OCI-LY3 (cell line): ENCODE measurements around the gene SDHC.

ENCODE experiments used
- H2AFZ ChIP-seq: fragments of 200-600, 300-600 bp; shearing (Covaris generic); 2 replicates; pipeline ENCODE4 v1.6.0; 2014; ENCODE audit warnings: antibody characterized with exemption, low read depth, low read length
- H3K27ac ChIP-seq: fragments of 200-600, 300-600 bp; sonication (generic); 2 replicates; pipeline ENCODE4 v1.5.1; 2014; ENCODE audit warnings: mild to moderate bottlenecking, low read length, moderate library complexity, mixed read lengths
- H3K27me3 ChIP-seq: fragments of 200-600, 300-600 bp; sonication (generic); 2 replicates; pipeline ENCODE4 v1.6.1; 2014; ENCODE audit warnings: low read depth, low read length, mixed read lengths
- H3K36me3 ChIP-seq: fragments of 200-600, 300-600 bp; sonication (generic); replicated peaks from 2 replicates; pipeline ENCODE3; 2014; ENCODE audit warnings: low read depth, low read length, mixed read lengths
- H3K4me1 ChIP-seq: fragments of 300-600, 200-600 bp; sonication (generic); 2 replicates; pipeline ENCODE4 v1.6.1; 2014; ENCODE audit warnings: low read length, mixed read lengths
- H3K4me2 ChIP-seq: fragments of 200-600, 300-600 bp; sonication (generic); 2 replicates; pipeline ENCODE4 v1.6.1; 2014; ENCODE audit warnings: low read length, mixed read lengths
- H3K4me3 ChIP-seq: fragments of 300-600, 200-600 bp; sonication (generic); 2 replicates; pipeline ENCODE4 v1.5.1; 2014; ENCODE audit warnings: antibody characterized with exemption, mild to moderate bottlenecking, low read length, moderate library complexity
- H3K79me2 ChIP-seq: fragments of 300-600, 200-600 bp; shearing (Covaris generic); 2 replicates; pipeline ENCODE4 v1.6.1; 2014; ENCODE audit warnings: mild to moderate bottlenecking, low read length, mixed read lengths
- H3K9ac ChIP-seq: fragments of 300-600, 200-600 bp; shearing (Covaris generic); 2 replicates; pipeline ENCODE4 v1.6.0; 2014; ENCODE audit warnings: mild to moderate bottlenecking, low read length, moderate library complexity
- H3K9me3 ChIP-seq: fragments of 200-600, 300-600 bp; shearing (Covaris generic); 2 replicates; pipeline ENCODE4 v1.6.1; 2014; ENCODE audit warnings: low read length, mixed read lengths; ENCODE audit not compliant: insufficient read depth
- H4K20me1 ChIP-seq: fragments of 200-600, 300-600 bp; sonication (generic); 2 replicates; pipeline ENCODE4 v1.6.1; 2016; ENCODE audit warnings: low read length, mixed read lengths; ENCODE audit not compliant: insufficient read depth
- CTCF ChIP-seq: fragments of 200-600, 300-600 bp; sonication (generic); IDR thresholded peaks from 2 replicates; pipeline ENCODE4 v1.5.1; 2014; ENCODE audit warnings: antibody characterized with exemption, low read length, low read depth
- EZH2phosphoT487 ChIP-seq: fragments of 200-600 bp; shearing (Covaris generic); IDR thresholded peaks from 2 replicates; pipeline ENCODE4 v1.6.1; 2018; ENCODE audit warnings: antibody characterized with exemption, mixed run types, low read depth

The SDHC gene

GRCh38 chr1:161285113-161285512, 29.1 kb upstream of the SDHC start:
- Histone ChIP-seq H3K27me3 (peaks cover 47% of the 10 kb centered on the region), H3K27ac (no peak overlapping the region), H4K20me1 (no peaks in the 10 kb centered on the region), H3K9ac (no peak overlapping the region), H3K4me1 (no peaks in the 10 kb centered on the region), H3K9me3 (no peaks in the 10 kb centered on the region), H3K79me2 (no peaks in the 10 kb centered on the region), H3K4me2 (no peak overlapping the region), H3K36me3 (no peaks in the 10 kb centered on the region), H2AFZ (no peak overlapping the region), H3K4me3 (no peak overlapping the region)
- TF ChIP-seq EZH2phosphoT487 = no peak
- no peak for TF ChIP-seq CTCF

- Histone ChIP-seq H3K4me2 (no peak overlapping the region), H4K20me1 (no peaks in the 10 kb centered on the region), H3K36me3 (no peaks in the 10 kb centered on the region), H3K79me2 (no peaks in the 10 kb centered on the region), H3K27ac (no peak overlapping the region), H3K4me3 (no peak overlapping the region), H3K9me3 (no peaks in the 10 kb centered on the region), H3K27me3 (peaks cover 43% of the 10 kb centered on the region), H3K4me1 (no peaks in the 10 kb centered on the region), H2AFZ (no peak overlapping the region), H3K9ac (no peak overlapping the region)
- TF ChIP-seq CTCF (no peak), EZH2phosphoT487 (no peak)
These were observed 28.7 kb upstream of the SDHC start for GRCh38 chr1:161285521-161285920.

DNA sequence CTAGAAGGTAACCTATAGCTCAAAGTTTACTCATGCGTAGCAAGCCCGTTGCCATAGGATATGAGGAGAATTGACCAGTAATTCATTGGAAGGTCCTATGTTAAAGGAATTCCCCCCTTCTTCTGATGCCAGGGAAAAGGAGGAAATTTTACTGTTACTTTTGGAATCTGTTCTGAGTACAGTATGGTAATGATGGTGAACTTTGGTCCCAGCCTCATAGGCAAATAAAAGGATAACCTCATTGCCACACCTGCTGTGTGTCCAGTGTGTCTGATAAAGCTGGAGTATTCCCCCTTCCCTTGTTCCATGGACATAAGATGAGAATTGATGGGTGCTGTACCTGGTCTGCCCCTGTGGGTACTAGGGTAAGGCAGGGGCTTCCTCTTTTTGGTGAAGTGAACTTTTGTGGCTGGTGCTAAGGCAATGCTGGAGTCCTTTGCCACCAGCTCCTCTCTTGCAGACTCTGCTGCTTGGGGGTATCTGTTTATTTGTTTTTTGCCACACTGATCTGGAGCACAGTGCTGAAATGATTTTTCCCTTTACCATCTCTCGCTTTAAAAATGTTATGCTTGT, 26.6 kb upstream of the SDHC start:
- Histone ChIP-seq H3K79me2 (no peaks in the 10 kb centered on the region), H3K36me3 (no peaks in the 10 kb centered on the region), H2AFZ (no peak overlapping the region), H4K20me1 (no peaks in the 10 kb centered on the region), H3K9ac (no peak overlapping the region), H3K27ac (no peak overlapping the region), H3K4me1 (no peaks in the 10 kb centered on the region), H3K27me3 (peaks cover 41% of the 10 kb centered on the region), H3K9me3 (no peaks in the 10 kb centered on the region), H3K4me3 (no peak overlapping the region), H3K4me2 (no peak overlapping the region)
- no peak for TF ChIP-seq EZH2phosphoT487
- TF ChIP-seq CTCF = no peak

GRCh38 chr1:161290779-161291178, 23.4 kb upstream of the SDHC start:
- TF ChIP-seq EZH2phosphoT487 = no peak
- TF ChIP-seq CTCF = no peak
- no peak overlapping the region for H3K4me2 ChIP-seq

More at GRCh38 chr1:161290779-161291178, 23.4 kb upstream of the SDHC start:
- H3K9ac ChIP-seq = no peak overlapping the region
- no peaks in the 10 kb centered on the region for H3K4me1 ChIP-seq
- no peaks in the 10 kb centered on the region for H3K79me2 ChIP-seq
- no peaks in the 10 kb centered on the region for H3K9me3 ChIP-seq
- H3K27ac ChIP-seq = no peak overlapping the region
- H2AFZ ChIP-seq = no peak overlapping the region
- H3K36me3 ChIP-seq = no peaks in the 10 kb centered on the region
- peaks cover 9% of the 10 kb centered on the region for H3K27me3 ChIP-seq
- H3K4me3 ChIP-seq = no peak overlapping the region
- no peaks in the 10 kb centered on the region for H4K20me1 ChIP-seq
